OCI-LY7 (cell line): ENCODE data around the gene TNFRSF12A.

ENCODE experiments used
- CTCF ChIP-seq: fragments of 200-600 bp; sonication (generic); conservative IDR thresholded peaks from 2 replicates; pipeline ENCODE4 v1.5.1; 2014; ENCODE audit warnings: mild to moderate bottlenecking, antibody characterized with exemption, low read length, moderate library complexity, mixed read lengths
- EZH2phosphoT487 ChIP-seq: fragments of 200-600 bp; sonication (generic); IDR thresholded peaks from 2 replicates; pipeline ENCODE4 v1.6.1; 2018; ENCODE audit warnings: low read depth, borderline replicate concordance, mild to moderate bottlenecking, mixed run types, antibody characterized with exemption, low read length, moderate library complexity, mixed read lengths

GRCh38 chr16:3023415-3023668, 3.2 kb downstream of the TNFRSF12A start:
- TF ChIP-seq CTCF (no peak), EZH2phosphoT487 (no peak)
